Diencephalon (tissue), 1 donor: ENCODE measurements around the gene ACADS. TPM values are rescaled to one million over a fixed set of nuclear protein-coding genes. Genes with fewer than 3 reads are reported as not detected.

ENCODE experiments used
- total RNA-seq: library from RNA; depleted of rRNA; stranded (reverse); fragments of >200 nt; gene quantifications from one replicate; pipeline ENCODE4 v1.2.3, GENCODE V29; 2014

The ACADS gene
- 5.8 TPM for total RNA-seq

DNA sequence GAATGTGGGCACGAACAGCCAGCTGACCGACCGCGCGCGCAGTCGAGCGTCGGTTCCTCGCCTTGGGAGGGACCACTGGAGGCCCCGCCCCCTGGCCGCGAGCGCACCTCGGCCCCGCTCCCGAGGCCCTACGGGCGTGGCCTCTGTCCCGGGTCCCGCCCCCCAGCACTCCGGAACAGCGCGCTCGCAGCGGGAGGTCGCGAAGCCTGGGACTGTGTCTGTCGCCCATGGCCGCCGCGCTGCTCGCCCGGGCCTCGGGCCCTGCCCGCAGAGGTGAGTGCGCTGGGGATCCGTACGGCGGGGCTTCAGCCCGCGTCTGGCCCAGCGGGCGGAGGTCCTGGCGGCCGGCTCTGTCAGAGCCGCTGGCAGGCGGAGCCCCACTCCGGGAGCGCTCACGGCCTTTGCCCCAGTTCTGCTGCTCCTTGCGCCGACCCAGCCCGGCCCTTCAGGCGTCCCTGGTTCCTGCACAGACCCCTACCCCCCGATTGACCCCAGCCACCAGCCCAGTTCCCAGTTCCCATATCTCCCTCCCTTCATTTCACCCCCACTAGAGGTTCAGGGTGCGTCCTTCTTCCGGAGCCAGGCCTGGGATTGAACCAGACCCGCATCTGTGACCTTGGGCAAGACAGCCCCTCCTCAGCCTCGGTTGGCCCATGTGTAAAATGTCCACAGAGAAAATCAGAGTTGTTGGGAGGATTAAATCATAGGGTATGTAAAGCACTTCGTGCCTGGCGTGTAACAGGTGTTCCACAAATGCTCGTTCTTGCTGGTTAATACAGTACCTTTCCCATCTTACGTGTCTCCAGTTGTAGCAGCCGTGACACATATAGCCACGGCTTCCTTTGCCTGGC, at the start of gene ACADS:
TSS of gene ACADS (plus strand) at position 168 of the 851 bp plus-strand sequence. CDS start at position 228, 60 bp downstream.

DNA sequence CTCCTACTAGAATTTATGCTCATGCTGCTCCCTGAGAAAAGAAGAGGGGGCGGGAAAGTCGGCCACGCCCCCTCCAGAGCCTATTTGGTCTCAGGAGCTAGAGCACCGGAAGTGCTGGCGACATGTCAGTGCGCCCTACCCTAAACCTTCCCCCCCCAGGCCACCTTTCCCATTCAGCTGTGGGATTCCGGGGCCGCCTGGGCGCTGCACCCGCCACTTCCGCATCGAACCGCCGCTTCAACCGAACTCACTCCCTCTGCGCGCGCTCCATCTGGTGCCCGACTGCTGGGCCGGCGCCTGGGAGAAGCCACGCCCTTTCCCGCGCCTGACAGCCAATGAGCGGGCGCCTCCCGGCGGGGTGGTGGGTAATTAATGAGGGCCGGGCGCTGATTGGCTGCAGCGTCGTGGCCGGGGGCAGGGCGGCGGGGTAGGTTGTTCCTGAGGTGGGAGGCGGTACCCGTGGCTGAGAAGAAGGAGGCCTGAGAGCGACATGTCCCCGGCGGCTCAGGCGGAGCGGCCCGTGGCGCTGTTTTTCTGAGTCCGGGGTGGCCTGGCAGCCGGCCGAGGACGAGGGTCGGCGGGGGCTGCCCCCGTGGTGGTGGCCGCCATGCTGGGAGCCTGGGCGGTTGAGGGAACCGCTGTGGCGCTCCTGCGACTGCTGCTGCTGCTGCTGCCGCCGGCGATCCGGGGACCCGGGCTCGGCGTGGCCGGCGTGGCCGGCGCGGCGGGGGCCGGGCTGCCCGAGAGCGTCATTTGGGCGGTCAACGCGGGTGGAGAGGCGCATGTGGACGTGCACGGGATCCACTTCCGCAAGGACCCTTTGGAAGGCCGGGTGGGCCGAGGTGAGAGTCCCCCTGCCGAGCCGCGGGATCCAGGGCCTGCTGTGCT, 38.7 kb upstream of the ACADS start, which contains the start of gene MLEC:
TSS of gene MLEC (plus strand) at position 460 of the 888 bp plus-strand sequence. CDS start at position 608, 148 bp downstream.

GRCh38 chr12:120710031-120710804, 15.4 kb upstream of the ACADS start, which contains the start of gene UNC119B:
Gene UNC119B (plus strand): TSS chr12:120710458. CDS start chr12:120710475, 17 bp downstream.

Other genes starting within 250 kb of the ACADS start
- 303 TPM for gene DYNLL1, start 229.7 kb upstream of the ACADS start, total RNA-seq
- 30.9 TPM for gene COQ5, start 196.7 kb upstream of the ACADS start, total RNA-seq
- gene RNF10, start 191.5 kb upstream of the ACADS start, total RNA-seq = 144 TPM
- 23.8 TPM for gene POP5, start 144.4 kb upstream of the ACADS start, total RNA-seq
- 3.2 TPM for gene CABP1, start 85.2 kb upstream of the ACADS start, total RNA-seq
- gene MLEC, start 38.7 kb upstream of the ACADS start, total RNA-seq = 66.0 TPM
- gene UNC119B, start 15.4 kb upstream of the ACADS start, total RNA-seq = 28.4 TPM
- gene SPPL3, start 178.5 kb downstream of the ACADS start, total RNA-seq = 69.9 TPM